ENCODE results near the gene UQCC3. TPM values are rescaled to one million over a fixed set of nuclear protein-coding genes. Genes with fewer than 3 reads are reported as not detected.

The UQCC3 gene
- total and polyA plus RNA-seq, 9 of the 15 experiments (the other 6 are each of a cell fraction or from before 2014, with no cell fraction given), result 3.3 to 44.3 (median 8.0) TPM

GRCh38 chr11:62665075-62665598 is 6.3 kb upstream of the UQCC3 start, which contains the start of the genes C11orf98 and CSKMT (continued):
- TF ChIP-seq NR4A1 (CRISPR knock-in tag; IDR thresholded peaks at IDR 0.05) (no peak), NR4A1 (tag; IDR thresholded peaks at IDR 0.05) (no peak), YY1 (IDR thresholded peaks at IDR 0.05; ENCODE audit: borderline replicate concordance in 1 of 3, control insufficient read depth in 1 of 3, extremely low read depth in 1 of 3, insufficient read depth in 3 of 3, insufficient read length in 1 of 3, insufficient replicate concordance in 2 of 3, low read depth in 1 of 3, low read length in 2 of 3) (peak in 2 of 3 experiments; percentile 7 to 44), POLR2B (IDR thresholded peaks at IDR 0.05; ENCODE audit: low read depth, partially characterized antibody) (peak; percentile 99), MBD2 (IDR thresholded peaks at IDR 0.05; ENCODE audit: borderline replicate concordance, low read depth) (peak; percentile 88), TGIF2 (CRISPR knock-in tag; IDR thresholded peaks at IDR 0.05) (peak; percentile 24; the same call in 1 of the 2 replicates), FOXO4 (CRISPR knock-in tag; IDR thresholded peaks at IDR 0.05) (peak; percentile 72; the same call in 1 of the 2 replicates), KLF16 (IDR thresholded peaks at IDR 0.05) (no peak), BRCA1 (IDR thresholded peaks at IDR 0.05) (no peak), BRCA1 (CRISPR knock-in tag; IDR thresholded peaks at IDR 0.05) (no peak), GTF2B (IDR thresholded peaks at IDR 0.05; ENCODE audit: extremely low read depth, insufficient read length) (peak; percentile 94), ETV5 (CRISPR knock-in tag; IDR thresholded peaks at IDR 0.05; ENCODE audit: low read depth) (peak; percentile 68), ZNF740 (CRISPR knock-in tag; IDR thresholded peaks at IDR 0.05) (peak; percentile 89), ZNF740 (tag; IDR thresholded peaks at IDR 0.05) (peak in 1 of 2 experiments; percentile 94; a peak in 2 of 4 replicates), RBFOX2 (IDR thresholded peaks at IDR 0.05; ENCODE audit: low read depth, low read length) (peak; percentile 100), POLR2AphosphoS2 (IDR thresholded peaks at IDR 0.05; ENCODE audit: low read length) (peak; percentile 100), AFF1 (IDR thresholded peaks at IDR 0.05; ENCODE audit: low read depth in 1 of 2, partially characterized antibody in 2 of 2) (no peak)
- TF ChIP-seq, protein P1, sequence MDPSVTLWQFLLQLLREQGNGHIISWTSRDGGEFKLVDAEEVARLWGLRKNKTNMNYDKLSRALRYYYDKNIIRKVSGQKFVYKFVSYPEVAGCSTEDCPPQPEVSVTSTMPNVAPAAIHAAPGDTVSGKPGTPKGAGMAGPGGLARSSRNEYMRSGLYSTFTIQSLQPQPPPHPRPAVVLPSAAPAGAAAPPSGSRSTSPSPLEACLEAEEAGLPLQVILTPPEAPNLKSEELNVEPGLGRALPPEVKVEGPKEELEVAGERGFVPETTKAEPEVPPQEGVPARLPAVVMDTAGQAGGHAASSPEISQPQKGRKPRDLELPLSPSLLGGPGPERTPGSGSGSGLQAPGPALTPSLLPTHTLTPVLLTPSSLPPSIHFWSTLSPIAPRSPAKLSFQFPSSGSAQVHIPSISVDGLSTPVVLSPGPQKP (CRISPR knock-in tag; IDR thresholded peaks at IDR 0.05), result no peak
